Panc1 (cell line): Measurements from ENCODE around the gene LTO1. TPM values are rescaled to one million over a fixed set of nuclear protein-coding genes. Genes with fewer than 3 reads are reported as not detected.

Source experiments
- ATAC-seq: fragments of 200-7000 bp; cut with Tn5 transposase; 2 replicates; pipeline ENCODE4 v1.9.1; 2020; ENCODE audit warnings: mild to moderate bottlenecking, moderate library complexity
- Bru-seq: library from RNA; stranded (reverse); fragments of 400-500 nt; gene quantifications from one replicate; lab custom pipeline; 2021; lab: Mats Ljungman, UMichigan
- BruChase-seq, 2 experiments: library from RNA; stranded (reverse); fragments of 400-500 nt; gene quantifications; one replicate each; lab custom pipeline; 2021; lab: Mats Ljungman, UMichigan
- BruUV-seq: library from RNA; stranded (reverse); fragments of 400-500 nt; replicated peaks from 2 replicates; lab custom pipeline; 2021; lab: Mats Ljungman, UMichigan
- CTCF ChIA-PET: fragments of 300-600 bp; sonication (Branson Sonifier 250); formaldehyde crosslinking; loops from one replicate; lab custom pipeline; 2022; ENCODE audit warnings: antibody characterized with exemption; lab: Charles Lee
- POLR2A ChIA-PET: fragments of 300-600 bp; sonication (Branson Sonifier 250); formaldehyde crosslinking; loops from one replicate; lab custom pipeline; 2022; ENCODE audit warnings: antibody characterized with exemption; lab: Charles Lee
- DNase-seq: peaks from one replicate; pipeline ENCODE4 v3.0.0-alpha.2; 2010; ENCODE audit warnings: low read depth, low spot score
- H3K27ac ChIP-seq: 2 replicates; pipeline ENCODE4 v1.5.1; 2011; ENCODE audit warnings: mild to moderate bottlenecking, low read length, inconsistent platforms
- H3K27me3 ChIP-seq: fragments of 200-500 bp; sonication (Bioruptor generic); 2 replicates; pipeline ENCODE4 v1.6.0; 2014; ENCODE audit warnings: low read length, inconsistent platforms; ENCODE audit not compliant: control insufficient read depth, insufficient read depth
- H3K36me3 ChIP-seq: fragments of 200-500 bp; sonication (Bioruptor generic); 2 replicates; pipeline ENCODE4 v1.5.1; 2014; ENCODE audit warnings: inconsistent platforms, mild to moderate bottlenecking, low read length, moderate library complexity; ENCODE audit not compliant: control insufficient read depth, insufficient read depth
- H3K4me1 ChIP-seq: 2 replicates; pipeline ENCODE4 v1.5.1; 2011; ENCODE audit warnings: inconsistent platforms, mild to moderate bottlenecking, low read length, moderate library complexity; ENCODE audit not compliant: control insufficient read depth, insufficient read depth
- H3K4me3 ChIP-seq, 2 experiments: 2 replicates each; pipeline ENCODE4 v1.5.1; 2011 to 2012; ENCODE audit warnings: low read depth in 2 of 2, low read length in 2 of 2, mild to moderate bottlenecking in 2 of 2, inconsistent platforms in 1 of 2, moderate library complexity in 1 of 2
- H3K9me3 ChIP-seq: fragments of 200-500 bp; sonication (Bioruptor generic); 2 replicates; pipeline ENCODE4 v1.5.1; 2014; ENCODE audit warnings: low read depth, mild to moderate bottlenecking, inconsistent platforms, low read length, moderate library complexity; ENCODE audit not compliant: control insufficient read depth, insufficient read depth
- POLR2AphosphoS5 ChIP-seq: IDR thresholded peaks from 2 replicates; pipeline ENCODE4 v1.6.1; 2012; ENCODE audit warnings: mild to moderate bottlenecking, low read depth, low read length, moderate library complexity
- SIN3A ChIP-seq: IDR thresholded peaks from 2 replicates; pipeline ENCODE4 v1.6.1; 2012; ENCODE audit warnings: low read depth, mild to moderate bottlenecking, low read length, moderate library complexity, borderline replicate concordance; ENCODE audit not compliant: insufficient read depth
- TCF7L2 ChIP-seq: IDR thresholded peaks from 2 replicates; pipeline ENCODE4 v1.6.1; 2011; ENCODE audit warnings: mild to moderate bottlenecking, low read depth, low read length, inconsistent platforms
- in situ Hi-C: cut with HindIII; loops from 2 replicates; pipeline ENCODE4 v1.10.0; 2016; ENCODE audit warnings: low sequenced_read_pairs, low pct_unique_long_range_greater_than_20kb
- intact Hi-C: fragments of 100-400 bp; cut with micrococcal nuclease; formaldehyde crosslinking; loops from one replicate; pipeline ENCODE4 v1.10.0; 2022; ENCODE audit not compliant: unreplicated experiment
- long read RNA-seq: library from polyadenylated mRNA; unstranded; transcript quantifications from one replicate; pipeline ENCODE4 v2.0.0, GENCODE V29; 2021; ENCODE audit not compliant: unreplicated experiment
- polyA plus RNA-seq: library from polyadenylated mRNA; unstranded; fragments of >200 nt; gene quantifications from one replicate; pipeline ENCODE4 v1.2.1, GENCODE V29; 2012; ENCODE audit warnings: missing spikeins; ENCODE audit not compliant: insufficient read length
- total RNA-seq: library from RNA; stranded (reverse); gene quantifications from one replicate; pipeline ENCODE4 v1.2.1, GENCODE V29; 2021; ENCODE audit not compliant: unreplicated experiment
- TF ChIP-seq, protein P1 (sequence below): fragments of 450-650 bp; IDR thresholded peaks from 2 replicates; pipeline ENCODE4 v1.5.1; 2017; ENCODE audit warnings: mild to moderate bottlenecking
- TF ChIP-seq, protein P2 (sequence below), 2 experiments: IDR thresholded peaks; 2 replicates each; pipeline ENCODE4 v1.6.1; 2011 to 2012; ENCODE audit warnings: low read depth in 2 of 2, control low read depth in 1 of 2, low read length in 1 of 2, mild to moderate bottlenecking in 1 of 2, moderate library complexity in 1 of 2; ENCODE audit not compliant: insufficient read depth in 1 of 2

The LTO1 gene, protein sequence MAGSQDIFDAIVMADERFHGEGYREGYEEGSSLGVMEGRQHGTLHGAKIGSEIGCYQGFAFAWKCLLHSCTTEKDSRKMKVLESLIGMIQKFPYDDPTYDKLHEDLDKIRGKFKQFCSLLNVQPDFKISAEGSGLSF
- 28.7 TPM for total RNA-seq
- polyA plus RNA-seq: 73.8 TPM
- percentile 74 among the genes with signal in this experiment for Bru-seq, nascent RNA
- BruChase-seq, experiment 1, labeled RNA remaining after a 2-hour chase: percentile 83 among the genes with signal in this experiment
- BruChase-seq, experiment 2, labeled RNA remaining after a 6-hour chase: percentile 72 among the genes with signal in this experiment
- long read RNA-seq, transcript LTO1-201 (5 exons, 2,478 nt): major isoform, 13 of 54 reads
- long read RNA-seq, partial matches to known transcripts: 1 of 54 reads
- long read RNA-seq, other reads (novel, unspliced or antisense): 35 of 54 reads

DNA sequence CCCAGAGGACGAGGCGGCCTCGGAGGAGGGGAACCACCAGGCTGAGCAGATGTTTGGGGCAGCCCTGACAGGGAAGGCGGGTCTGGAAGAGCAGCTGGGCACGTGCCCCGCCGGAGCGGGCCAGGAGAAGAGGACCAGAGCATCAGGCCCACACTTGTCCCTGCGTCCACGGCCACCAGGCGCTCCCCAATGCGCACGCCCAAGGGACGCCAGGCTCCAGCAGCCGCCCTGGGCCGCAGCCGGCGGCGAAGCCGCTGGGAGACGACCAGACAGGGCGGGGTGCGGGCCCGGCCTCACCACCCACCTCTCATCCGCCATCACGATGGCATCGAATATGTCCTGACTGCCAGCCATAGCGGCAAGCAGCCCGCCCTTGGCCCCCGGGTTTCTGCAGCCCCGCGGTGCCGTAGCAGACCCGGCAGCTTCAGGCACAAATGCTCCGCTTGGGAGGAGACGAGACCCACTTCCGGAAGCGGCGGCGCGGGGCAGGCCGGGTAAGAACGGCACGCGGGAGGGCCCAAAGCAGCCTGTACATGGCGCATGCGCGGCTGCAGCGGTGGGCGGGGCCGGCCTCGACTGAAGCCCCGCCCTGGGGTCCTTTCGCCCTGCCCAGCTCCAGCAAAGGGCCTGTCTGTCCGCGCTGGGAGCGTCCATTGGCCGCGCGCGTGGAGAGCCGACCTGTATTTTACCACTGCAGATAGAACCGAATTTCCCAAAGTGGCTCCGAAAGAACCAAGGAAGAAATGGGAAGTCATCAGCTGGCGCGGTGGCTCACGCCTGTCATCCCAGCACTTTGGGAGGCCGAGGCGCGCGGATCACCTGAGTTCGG lies at the start of gene LTO1:
TSS of gene LTO1 (minus strand) at position 468 of the 829 bp plus-strand sequence. CDS start at position 354, 114 bp downstream.
- BruUV-seq: no TSS peak
- in situ Hi-C loops: no loop called here
- ATAC-seq: peak; percentile 97

DNA sequence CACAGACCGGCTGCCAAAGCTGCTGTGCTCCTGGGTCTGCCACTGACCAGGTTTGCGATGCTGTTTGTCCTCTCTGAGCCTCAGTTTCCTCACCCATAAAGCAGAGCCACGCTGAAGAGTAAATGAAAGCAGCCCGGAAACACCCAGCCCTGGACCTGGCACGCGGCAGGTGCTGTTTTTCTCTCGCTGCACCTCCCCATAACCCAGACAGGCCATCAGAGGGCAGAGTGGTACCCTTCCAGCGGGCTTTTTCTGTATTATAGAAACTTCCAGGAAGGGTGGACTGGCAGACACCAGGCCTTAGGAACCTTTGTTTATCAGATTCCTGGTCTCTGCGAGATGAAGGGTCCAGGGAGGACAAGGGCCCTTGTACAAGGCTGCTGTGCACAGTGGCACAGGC lies 46.6 kb upstream of the LTO1 start:
- ATAC-seq: peak; percentile 72
- H3K27ac ChIP-seq: no peak overlapping the region
- peaks cover 16% of the 10 kb centered on the region for H3K27me3 ChIP-seq
- no TSS peak for BruUV-seq
- no peak for DNase-seq
- TF ChIP-seq, protein P1, sequence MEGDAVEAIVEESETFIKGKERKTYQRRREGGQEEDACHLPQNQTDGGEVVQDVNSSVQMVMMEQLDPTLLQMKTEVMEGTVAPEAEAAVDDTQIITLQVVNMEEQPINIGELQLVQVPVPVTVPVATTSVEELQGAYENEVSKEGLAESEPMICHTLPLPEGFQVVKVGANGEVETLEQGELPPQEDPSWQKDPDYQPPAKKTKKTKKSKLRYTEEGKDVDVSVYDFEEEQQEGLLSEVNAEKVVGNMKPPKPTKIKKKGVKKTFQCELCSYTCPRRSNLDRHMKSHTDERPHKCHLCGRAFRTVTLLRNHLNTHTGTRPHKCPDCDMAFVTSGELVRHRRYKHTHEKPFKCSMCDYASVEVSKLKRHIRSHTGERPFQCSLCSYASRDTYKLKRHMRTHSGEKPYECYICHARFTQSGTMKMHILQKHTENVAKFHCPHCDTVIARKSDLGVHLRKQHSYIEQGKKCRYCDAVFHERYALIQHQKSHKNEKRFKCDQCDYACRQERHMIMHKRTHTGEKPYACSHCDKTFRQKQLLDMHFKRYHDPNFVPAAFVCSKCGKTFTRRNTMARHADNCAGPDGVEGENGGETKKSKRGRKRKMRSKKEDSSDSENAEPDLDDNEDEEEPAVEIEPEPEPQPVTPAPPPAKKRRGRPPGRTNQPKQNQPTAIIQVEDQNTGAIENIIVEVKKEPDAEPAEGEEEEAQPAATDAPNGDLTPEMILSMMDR: no peak
- no peak for TF ChIP-seq POLR2AphosphoS5
- TF ChIP-seq, protein P2, sequence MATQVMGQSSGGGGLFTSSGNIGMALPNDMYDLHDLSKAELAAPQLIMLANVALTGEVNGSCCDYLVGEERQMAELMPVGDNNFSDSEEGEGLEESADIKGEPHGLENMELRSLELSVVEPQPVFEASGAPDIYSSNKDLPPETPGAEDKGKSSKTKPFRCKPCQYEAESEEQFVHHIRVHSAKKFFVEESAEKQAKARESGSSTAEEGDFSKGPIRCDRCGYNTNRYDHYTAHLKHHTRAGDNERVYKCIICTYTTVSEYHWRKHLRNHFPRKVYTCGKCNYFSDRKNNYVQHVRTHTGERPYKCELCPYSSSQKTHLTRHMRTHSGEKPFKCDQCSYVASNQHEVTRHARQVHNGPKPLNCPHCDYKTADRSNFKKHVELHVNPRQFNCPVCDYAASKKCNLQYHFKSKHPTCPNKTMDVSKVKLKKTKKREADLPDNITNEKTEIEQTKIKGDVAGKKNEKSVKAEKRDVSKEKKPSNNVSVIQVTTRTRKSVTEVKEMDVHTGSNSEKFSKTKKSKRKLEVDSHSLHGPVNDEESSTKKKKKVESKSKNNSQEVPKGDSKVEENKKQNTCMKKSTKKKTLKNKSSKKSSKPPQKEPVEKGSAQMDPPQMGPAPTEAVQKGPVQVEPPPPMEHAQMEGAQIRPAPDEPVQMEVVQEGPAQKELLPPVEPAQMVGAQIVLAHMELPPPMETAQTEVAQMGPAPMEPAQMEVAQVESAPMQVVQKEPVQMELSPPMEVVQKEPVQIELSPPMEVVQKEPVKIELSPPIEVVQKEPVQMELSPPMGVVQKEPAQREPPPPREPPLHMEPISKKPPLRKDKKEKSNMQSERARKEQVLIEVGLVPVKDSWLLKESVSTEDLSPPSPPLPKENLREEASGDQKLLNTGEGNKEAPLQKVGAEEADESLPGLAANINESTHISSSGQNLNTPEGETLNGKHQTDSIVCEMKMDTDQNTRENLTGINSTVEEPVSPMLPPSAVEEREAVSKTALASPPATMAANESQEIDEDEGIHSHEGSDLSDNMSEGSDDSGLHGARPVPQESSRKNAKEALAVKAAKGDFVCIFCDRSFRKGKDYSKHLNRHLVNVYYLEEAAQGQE (IDR thresholded peaks at IDR 0.05; ENCODE audit: insufficient read depth in 1 of 2, low read depth in 2 of 2, low read length in 1 of 2): no peak
- no peak for TF ChIP-seq SIN3A
- TF ChIP-seq TCF7L2: no peak
- H3K4me1 ChIP-seq: no peaks in the 10 kb centered on the region
- H3K36me3 ChIP-seq: no peaks in the 10 kb centered on the region
- intact Hi-C loops: no loop called here
- no peaks in the 10 kb centered on the region for H3K9me3 ChIP-seq
- ChIA-PET POLR2A (no interaction called here), CTCF (no interaction called here)
- no peak overlapping the region for H3K4me3 ChIP-seq
- in situ Hi-C loops: no loop called here

More for the DNA sequence above, at the start of gene LTO1:
- ChIA-PET CTCF (interaction anchor here (0.6 kb wide), 1 partner anchor 202 kb away, joined by 7 read pairs; no protein-coding TSS in a partner anchor), POLR2A (interaction anchor here (0.6 to 1.5 kb wide), 5 partner anchors 8 to 605 kb away, joined by 4 to 10 read pairs (median 6); partner anchors contain the start of gene MYEOV)
- H3K9me3 ChIP-seq: no peaks in the 10 kb centered on the region
- no peaks in the 10 kb centered on the region; the same call in 1 of the 2 replicates for H3K36me3 ChIP-seq
- H3K4me3 ChIP-seq: peak within 1 kb of the TSS; percentile 82 to 99
- DNase-seq: peak; percentile 66
- peaks cover 11% of the 10 kb centered on the region for H3K4me1 ChIP-seq
- H3K27me3 ChIP-seq: no peaks in the 10 kb centered on the region
- TF ChIP-seq, protein P1: no peak
- TF ChIP-seq POLR2AphosphoS5 (peak; percentile 96), TCF7L2 (no peak), SIN3A (peak; percentile 95)
- TF ChIP-seq, protein P2 (IDR thresholded peaks at IDR 0.05; ENCODE audit: insufficient read depth in 1 of 2, low read depth in 2 of 2, low read length in 1 of 2): 0 out of 4 replicates have a peak, but pooled peaks of 1 of the 2 experiments have one; percentile 49
- intact Hi-C loops: loop anchor here (10.0 kb wide), 1 partner anchor 570 kb away; no protein-coding TSS in a partner anchor
- H3K27ac ChIP-seq: peak within 1 kb of the TSS; percentile 84
